ENCODE results near the gene NEURL3. TPM values are rescaled to one million over a fixed set of nuclear protein-coding genes. Genes with fewer than 3 reads are reported as not detected.
A peak's percentile ranks its signal among the peaks of the same experiment; 100 is the strongest.

NEURL3 gene
- total RNA-seq, 2 donors from 2014 or later = 40.7 to 71.2 TPM

DNA sequence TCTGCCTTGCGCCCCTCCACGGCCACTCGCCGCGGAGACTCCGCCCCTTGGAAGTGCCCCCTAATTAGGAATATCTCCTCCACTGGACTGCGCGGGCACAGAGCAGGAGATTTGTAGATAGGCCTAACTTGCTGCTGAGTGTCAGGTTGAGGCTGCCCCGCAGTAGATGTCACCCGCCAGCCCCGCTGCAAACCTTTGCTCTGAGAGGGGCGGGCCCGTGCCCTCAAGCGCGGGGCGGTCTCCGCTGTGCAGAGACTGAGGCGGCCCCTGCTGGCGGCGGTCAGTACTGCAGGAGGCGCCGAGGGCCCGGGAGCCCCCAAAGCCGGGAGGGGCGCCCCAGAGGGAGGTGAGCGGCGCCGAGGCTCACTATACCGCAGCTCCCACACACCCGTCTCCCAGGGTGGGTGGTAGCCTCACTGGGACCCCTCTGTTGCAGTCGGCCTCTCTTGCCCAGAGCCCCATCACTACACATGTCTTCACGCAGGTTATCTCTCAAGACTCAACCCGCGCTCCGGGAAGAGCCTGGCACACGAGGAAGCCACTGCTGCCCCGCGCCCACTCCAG lies 2.9 kb upstream of the NEURL3 start:
- Histone ChIP-seq H3K4me1 (peaks cover 62% of the 10 kb centered on the region), H3K36me3 (replicated peaks in 1 of 2; ENCODE audit: insufficient read depth in 1 of 2, low read depth in 2 of 2) (no peaks in the 10 kb centered on the region), H3K9me3 (no peaks in the 10 kb centered on the region), H3K4me3 (no peak overlapping the region), H3K27ac (peak overlapping the region in 3 of 4 donors; percentile 59 to 80 (median 74)), H3K27me3 (no peaks in the 10 kb centered on the region)
- intact Hi-C loops (cut with DNase I) = no loop called here
- 2% methylated on average over 38 of the region's 38 CpGs; no CpG with 5 or more reads in 1 of the 2 donors for WGBS, 2 donors
- peak; percentile 54 for ATAC-seq
- TF ChIP-seq POLR2A (IDR thresholded peaks at IDR 0.05) = peak in 2 of 3 donors; percentile 24 to 27
- TF ChIP-seq, protein P1, sequence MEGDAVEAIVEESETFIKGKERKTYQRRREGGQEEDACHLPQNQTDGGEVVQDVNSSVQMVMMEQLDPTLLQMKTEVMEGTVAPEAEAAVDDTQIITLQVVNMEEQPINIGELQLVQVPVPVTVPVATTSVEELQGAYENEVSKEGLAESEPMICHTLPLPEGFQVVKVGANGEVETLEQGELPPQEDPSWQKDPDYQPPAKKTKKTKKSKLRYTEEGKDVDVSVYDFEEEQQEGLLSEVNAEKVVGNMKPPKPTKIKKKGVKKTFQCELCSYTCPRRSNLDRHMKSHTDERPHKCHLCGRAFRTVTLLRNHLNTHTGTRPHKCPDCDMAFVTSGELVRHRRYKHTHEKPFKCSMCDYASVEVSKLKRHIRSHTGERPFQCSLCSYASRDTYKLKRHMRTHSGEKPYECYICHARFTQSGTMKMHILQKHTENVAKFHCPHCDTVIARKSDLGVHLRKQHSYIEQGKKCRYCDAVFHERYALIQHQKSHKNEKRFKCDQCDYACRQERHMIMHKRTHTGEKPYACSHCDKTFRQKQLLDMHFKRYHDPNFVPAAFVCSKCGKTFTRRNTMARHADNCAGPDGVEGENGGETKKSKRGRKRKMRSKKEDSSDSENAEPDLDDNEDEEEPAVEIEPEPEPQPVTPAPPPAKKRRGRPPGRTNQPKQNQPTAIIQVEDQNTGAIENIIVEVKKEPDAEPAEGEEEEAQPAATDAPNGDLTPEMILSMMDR (IDR thresholded peaks at IDR 0.05) = peak; percentile 92 to 100 (median 98)
- DNase-seq = peak; percentile 77 to 88 (median 78)

DNA sequence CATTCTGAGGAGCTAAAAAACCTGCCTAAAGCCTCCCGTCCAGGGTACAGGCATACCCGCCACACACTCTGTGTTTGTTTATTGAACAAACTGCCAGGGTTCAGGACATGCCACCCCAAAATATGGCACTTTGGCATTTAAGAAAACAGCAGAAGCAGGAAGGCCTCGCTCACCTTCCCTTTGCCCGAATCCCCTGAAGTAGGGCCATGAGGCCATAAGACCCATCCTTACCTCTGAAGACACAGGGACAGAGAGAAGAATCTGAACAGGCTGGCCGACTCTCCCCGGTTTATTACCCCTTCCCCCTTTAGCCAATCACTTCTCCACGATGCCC lies 1.7 kb upstream of the NEURL3 start:
- Histone ChIP-seq H3K27me3 (no peaks in the 10 kb centered on the region), H3K9me3 (no peaks in the 10 kb centered on the region), H3K4me3 (no peak overlapping the region), H3K4me1 (peaks cover 72% of the 10 kb centered on the region), H3K27ac (peak overlapping the region; percentile 40 to 80 (median 66)), H3K36me3 (replicated peaks in 1 of 2; ENCODE audit: insufficient read depth in 1 of 2, low read depth in 2 of 2) (no peaks in the 10 kb centered on the region)
- no peak for TF ChIP-seq POLR2A (IDR thresholded peaks at IDR 0.05)
- TF ChIP-seq, protein P1 (IDR thresholded peaks at IDR 0.05) = no peak
- intact Hi-C loops (cut with DNase I) = no loop called here
- 81 to 88% methylated on average over 7 of the region's 7 CpGs for WGBS, 2 donors
- ATAC-seq (no peak), DNase-seq (no peak)

DNA sequence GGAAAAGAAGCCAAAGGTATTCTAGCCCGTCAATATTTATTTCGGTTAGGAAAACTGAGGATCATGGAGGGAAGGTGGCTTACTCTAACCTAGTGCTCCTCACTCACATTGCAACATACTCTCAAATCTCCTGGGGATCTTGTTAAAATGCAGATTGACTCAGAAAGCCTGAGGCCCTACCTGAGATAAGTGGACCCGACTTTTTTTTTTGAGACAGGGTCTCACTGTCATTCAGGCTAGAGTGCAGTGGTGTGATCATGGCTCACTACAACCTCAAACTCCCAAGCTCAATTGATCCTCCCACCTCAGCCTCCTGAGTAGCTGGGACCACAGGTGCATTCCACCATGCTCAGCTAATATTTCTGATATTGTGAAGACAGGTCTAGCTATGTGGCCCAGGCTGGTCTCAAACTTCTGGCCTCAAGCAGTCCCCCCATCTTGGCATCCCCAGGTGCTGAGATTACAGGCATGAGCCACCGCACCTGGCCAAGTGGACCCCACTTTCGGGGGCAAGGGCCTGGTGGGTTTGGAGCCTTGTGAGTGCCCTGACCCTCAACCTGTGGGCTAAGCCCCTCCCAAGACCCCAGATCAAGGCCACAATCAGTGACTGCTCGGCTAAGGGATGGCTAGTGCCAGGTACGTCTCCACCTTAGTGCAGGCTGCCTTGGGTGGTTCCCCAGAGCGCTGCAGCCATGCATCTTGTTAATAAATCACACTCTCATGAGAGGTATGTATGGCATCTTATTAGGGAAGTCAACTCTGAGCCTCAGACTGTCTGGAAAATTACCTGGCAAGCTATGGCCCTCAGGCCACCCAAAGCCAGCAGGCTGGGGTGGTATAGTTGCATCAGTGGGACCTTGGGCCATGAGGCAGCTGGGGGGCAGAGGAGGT lies 1.1 kb upstream of the NEURL3 start:
- DNase-seq (no peak), ATAC-seq (no peak)
- H3K36me3 ChIP-seq (replicated peaks in 1 of 2; ENCODE audit: insufficient read depth in 1 of 2, low read depth in 2 of 2) = no peaks in the 10 kb centered on the region
- H3K27ac ChIP-seq = peak overlapping the region; percentile 59 to 80 (median 68)
- no peaks in the 10 kb centered on the region for H3K9me3 ChIP-seq
- intact Hi-C loops (cut with DNase I) = no loop called here
- no peak overlapping the region for H3K4me3 ChIP-seq
- no peaks in the 10 kb centered on the region for H3K27me3 ChIP-seq
- peaks cover 79% of the 10 kb centered on the region for H3K4me1 ChIP-seq
- WGBS, 2 donors = 31 to 77% methylated on average over 3 to 8 of the region's 8 CpGs
- no peak for TF ChIP-seq POLR2A (IDR thresholded peaks at IDR 0.05)
- TF ChIP-seq, protein P1 (IDR thresholded peaks at IDR 0.05) = no peak

GRCh38 chr2:96503637-96504243 lies 1.4 kb downstream of the NEURL3 start:
- no peak for TF ChIP-seq POLR2A (IDR thresholded peaks at IDR 0.05)
- TF ChIP-seq, protein P1 (IDR thresholded peaks at IDR 0.05) = no peak
- Histone ChIP-seq H3K4me3 (peak overlapping the region in 1 of 2 donors; percentile 16), H3K9me3 (no peaks in the 10 kb centered on the region), H3K36me3 (replicated peaks in 1 of 2; ENCODE audit: insufficient read depth in 1 of 2, low read depth in 2 of 2) (peaks cover 0 to 2% of the 10 kb centered on the region in 2 donors), H3K4me1 (peaks cover 78% of the 10 kb centered on the region), H3K27ac (peak overlapping the region; percentile 29 to 80 (median 66)), H3K27me3 (no peaks in the 10 kb centered on the region)
- DNase-seq (no peak), ATAC-seq (no peak)
- intact Hi-C loops (cut with DNase I) = no loop called here
- 64 to 76% methylated on average over 6 to 12 of the region's 12 CpGs for WGBS, 2 donors
